ENCODE measurements around the gene CDCA5.

The CDCA5 gene

GRCh38 chr11:65129649-65130441 is 46.0 kb upstream of the CDCA5 start:
- H3K4me3 ChIP-seq (ENCODE audit: low read length), result no peak overlapping the region
- DNase-seq (ENCODE audit: low read depth), result no peak
- TF ChIP-seq, protein P1, sequence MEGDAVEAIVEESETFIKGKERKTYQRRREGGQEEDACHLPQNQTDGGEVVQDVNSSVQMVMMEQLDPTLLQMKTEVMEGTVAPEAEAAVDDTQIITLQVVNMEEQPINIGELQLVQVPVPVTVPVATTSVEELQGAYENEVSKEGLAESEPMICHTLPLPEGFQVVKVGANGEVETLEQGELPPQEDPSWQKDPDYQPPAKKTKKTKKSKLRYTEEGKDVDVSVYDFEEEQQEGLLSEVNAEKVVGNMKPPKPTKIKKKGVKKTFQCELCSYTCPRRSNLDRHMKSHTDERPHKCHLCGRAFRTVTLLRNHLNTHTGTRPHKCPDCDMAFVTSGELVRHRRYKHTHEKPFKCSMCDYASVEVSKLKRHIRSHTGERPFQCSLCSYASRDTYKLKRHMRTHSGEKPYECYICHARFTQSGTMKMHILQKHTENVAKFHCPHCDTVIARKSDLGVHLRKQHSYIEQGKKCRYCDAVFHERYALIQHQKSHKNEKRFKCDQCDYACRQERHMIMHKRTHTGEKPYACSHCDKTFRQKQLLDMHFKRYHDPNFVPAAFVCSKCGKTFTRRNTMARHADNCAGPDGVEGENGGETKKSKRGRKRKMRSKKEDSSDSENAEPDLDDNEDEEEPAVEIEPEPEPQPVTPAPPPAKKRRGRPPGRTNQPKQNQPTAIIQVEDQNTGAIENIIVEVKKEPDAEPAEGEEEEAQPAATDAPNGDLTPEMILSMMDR (IDR thresholded peaks at IDR 0.05; ENCODE audit: insufficient read depth, low read depth, low read length, missing control alignments), result no peak

DNA sequence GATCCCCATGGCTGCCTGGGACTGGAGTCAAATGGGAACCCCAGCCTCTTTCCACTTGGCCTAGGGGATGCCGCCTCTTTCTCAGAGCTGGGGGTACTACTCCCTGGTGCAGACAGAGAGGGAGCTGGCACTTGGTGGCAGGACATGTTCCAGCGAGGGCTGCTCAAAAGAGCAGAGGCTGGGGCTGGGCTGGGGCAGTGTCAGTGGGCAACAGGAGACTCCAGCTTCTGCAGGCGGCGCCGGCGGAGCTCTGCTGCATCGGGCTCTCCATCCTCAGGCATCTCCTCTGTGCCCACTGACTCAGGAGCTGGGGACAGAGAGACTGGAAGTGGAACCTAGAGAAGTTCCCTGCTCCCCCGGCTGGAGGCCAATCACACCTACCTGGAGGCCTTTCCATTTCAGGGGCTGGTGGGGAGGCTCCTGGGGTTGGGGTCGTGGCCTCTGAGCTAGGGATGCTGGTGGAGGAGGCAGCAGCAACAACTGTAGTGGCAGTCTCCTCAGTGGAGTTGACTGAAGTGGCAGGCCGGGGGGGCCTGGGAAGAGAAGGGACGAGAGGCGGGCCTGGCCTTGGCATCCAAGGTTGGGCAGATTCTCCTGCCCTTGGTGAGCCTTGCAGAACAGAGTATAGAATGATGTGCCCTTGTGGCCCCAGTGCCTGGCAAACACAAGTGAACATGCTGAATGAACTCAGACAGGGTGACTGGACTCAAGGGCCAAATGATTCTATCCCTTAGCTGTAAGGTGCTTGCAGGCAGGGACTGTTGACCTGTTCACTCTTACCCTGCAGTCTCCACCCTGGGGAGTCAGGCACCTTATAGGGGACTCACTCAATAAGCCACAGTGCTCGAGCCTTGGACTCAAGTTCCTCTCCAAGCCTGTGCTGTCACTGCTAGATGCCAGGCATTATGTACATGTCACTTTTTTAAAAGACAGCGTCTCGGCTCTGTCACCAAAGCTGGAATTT is 44.6 kb upstream of the CDCA5 start:
- H3K4me3 ChIP-seq (ENCODE audit: low read length), result no peak overlapping the region
- no peak for DNase-seq (ENCODE audit: low read depth)
- TF ChIP-seq, protein P1 (IDR thresholded peaks at IDR 0.05; ENCODE audit: insufficient read depth, low read depth, low read length, missing control alignments), result no peak

GRCh38 chr11:65127473-65128181 is 43.8 kb upstream of the CDCA5 start:
- TF ChIP-seq, protein P1 (IDR thresholded peaks at IDR 0.05; ENCODE audit: insufficient read depth, low read depth, low read length, missing control alignments), result no peak
- no peak for DNase-seq (ENCODE audit: low read depth)
- H3K4me3 ChIP-seq (ENCODE audit: low read length), result no peak overlapping the region

DNA sequence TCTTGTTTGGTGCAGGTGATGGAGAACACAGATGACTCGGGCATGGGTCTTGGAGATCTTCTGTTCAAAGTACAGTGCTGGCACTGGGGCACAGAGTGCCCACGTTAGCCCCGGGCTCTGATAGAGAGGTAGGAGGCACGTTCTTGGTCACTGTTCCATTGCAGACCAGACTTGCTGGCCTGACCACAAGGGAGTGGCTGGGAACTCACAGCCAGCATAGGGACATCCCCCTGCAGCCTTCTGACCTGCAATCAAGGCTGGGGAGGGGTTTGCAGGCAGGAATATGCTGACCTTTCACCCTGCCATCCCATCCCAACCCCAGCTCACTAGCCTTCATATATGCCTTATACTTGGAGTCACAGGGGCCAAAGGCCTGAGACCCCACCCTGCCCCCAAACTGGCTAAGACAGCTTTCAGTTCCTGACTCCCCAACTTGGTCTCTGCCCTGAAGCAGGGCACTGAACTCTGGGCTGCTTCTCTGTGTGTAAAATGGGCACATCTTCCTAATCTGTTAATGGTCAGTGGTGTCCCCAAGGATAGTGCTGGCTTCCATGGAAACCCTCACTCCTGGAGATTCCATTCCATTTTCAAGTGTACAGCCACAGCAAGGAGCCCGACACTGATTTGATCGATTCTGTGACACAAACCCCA is 42.9 kb upstream of the CDCA5 start:
- DNase-seq (ENCODE audit: low read depth), result no peak
- TF ChIP-seq, protein P1 (IDR thresholded peaks at IDR 0.05; ENCODE audit: insufficient read depth, low read depth, low read length, missing control alignments), result no peak

GRCh38 chr11:65125197-65126056 is 41.6 kb upstream of the CDCA5 start:
- TF ChIP-seq, protein P1 (IDR thresholded peaks at IDR 0.05; ENCODE audit: insufficient read depth, low read depth, low read length, missing control alignments), result no peak
- H3K4me3 ChIP-seq (ENCODE audit: low read length), result no peak overlapping the region
- DNase-seq (ENCODE audit: low read depth), result no peak

More for the DNA sequence above, 42.9 kb upstream of the CDCA5 start:
- H3K4me3 ChIP-seq (ENCODE audit: low read length), result no peak overlapping the region
